ENCODE measurements around the gene CYSTM1. TPM values are rescaled to one million over a fixed set of nuclear protein-coding genes. Genes with fewer than 3 reads are reported as not detected.

Gene CYSTM1
- polyA plus RNA-seq, 1 experiment = 33.1 TPM

DNA sequence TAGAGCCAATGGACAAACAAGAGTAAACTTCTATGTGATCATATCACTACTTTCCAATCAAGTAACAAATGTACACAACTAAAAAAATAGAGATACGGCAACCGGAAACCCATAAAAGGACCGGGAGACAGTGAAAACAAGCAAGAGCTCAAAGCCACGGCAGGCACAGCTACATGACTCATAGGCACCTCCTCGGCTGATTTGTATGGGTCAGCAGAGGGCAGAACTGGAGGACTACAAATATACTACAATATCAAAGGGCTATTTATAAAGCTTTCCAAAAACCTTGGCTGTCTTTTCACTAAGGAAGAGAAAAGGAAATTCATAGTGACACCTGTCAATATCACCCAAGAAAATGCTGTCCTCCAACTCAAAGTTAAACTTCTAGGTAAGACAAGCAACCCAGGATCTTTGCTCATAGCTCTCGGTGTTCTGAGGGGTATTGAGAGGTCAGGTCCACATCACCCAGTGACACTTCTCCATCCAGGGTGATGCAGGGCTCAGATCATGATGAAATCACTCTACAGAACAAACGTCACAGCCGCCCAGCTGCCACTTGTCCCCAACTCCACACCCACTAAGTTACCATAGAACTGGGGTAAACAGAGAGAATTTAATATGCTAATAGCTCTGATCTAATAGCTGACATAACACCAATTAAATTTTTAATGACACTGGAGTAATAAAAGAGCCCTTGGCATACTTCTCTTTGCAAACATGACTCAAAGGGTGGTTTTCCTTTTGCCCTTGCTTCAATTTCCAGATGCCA is 86.6 kb downstream of the CYSTM1 start:
- peak; percentile 52 for DNase-seq (ENCODE audit: low read depth)
- peak; percentile 22; the same call in 1 of the 2 replicates for TF ChIP-seq CTCF (IDR thresholded peaks at IDR 0.05; ENCODE audit: insufficient read depth, low read depth, low read length)
- Histone ChIP-seq H3K27me3 (ENCODE audit: control insufficient read depth, insufficient read depth, low read length) (no peaks in the 10 kb centered on the region), H3K4me3 (ENCODE audit: low read depth, low read length) (no peak overlapping the region), H3K36me3 (ENCODE audit: control insufficient read depth, insufficient read depth, low read length) (0 out of 2 replicates have a peak, but pooled peaks cover 1% of the 10 kb centered on the region)
- ChIA-PET CTCF (interaction anchor here (0.9 to 3.2 kb wide), 9 partner anchors 17 to 112 kb away, joined by 3 to 17 read pairs (median 3); partner anchors contain the start of gene PFDN1), POLR2A (interaction anchor here (0.6 to 1.0 kb wide), 2 partner anchors 37 to 85 kb away, joined by 3 read pairs; partner anchors contain the start of gene HBEGF)

DNA sequence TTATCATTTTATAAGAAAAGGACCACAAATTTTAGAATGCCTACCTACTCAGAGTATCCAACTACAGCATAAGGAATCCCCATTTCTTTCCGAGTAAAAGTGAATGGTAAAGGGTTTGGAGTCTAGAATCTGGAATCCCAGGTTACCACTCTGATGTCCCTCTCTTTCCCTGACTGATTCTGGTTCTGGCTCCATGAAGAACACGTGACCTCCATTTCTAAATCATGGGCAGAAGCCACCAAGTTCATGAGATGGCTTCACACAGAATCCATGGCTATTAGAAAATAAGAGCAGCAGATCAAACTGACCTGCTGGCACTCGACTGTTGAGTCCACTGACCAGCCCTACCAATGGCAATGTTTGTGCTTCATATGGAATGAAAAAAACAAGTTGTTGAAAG is 87.2 kb downstream of the CYSTM1 start:
- ChIA-PET POLR2A (no interaction called here), CTCF (interaction anchor here (0.9 to 3.2 kb wide), 7 partner anchors 18 to 101 kb away, joined by 3 to 17 read pairs (median 3); partner anchors contain the start of gene PFDN1)
- Histone ChIP-seq H3K27me3 (ENCODE audit: control insufficient read depth, insufficient read depth, low read length) (no peaks in the 10 kb centered on the region), H3K4me3 (ENCODE audit: low read depth, low read length) (no peak overlapping the region), H3K36me3 (ENCODE audit: control insufficient read depth, insufficient read depth, low read length) (0 out of 2 replicates have a peak, but pooled peaks cover 1% of the 10 kb centered on the region)
- no peak for DNase-seq (ENCODE audit: low read depth)
- TF ChIP-seq CTCF (IDR thresholded peaks at IDR 0.05; ENCODE audit: insufficient read depth, low read depth, low read length) = no peak

DNA sequence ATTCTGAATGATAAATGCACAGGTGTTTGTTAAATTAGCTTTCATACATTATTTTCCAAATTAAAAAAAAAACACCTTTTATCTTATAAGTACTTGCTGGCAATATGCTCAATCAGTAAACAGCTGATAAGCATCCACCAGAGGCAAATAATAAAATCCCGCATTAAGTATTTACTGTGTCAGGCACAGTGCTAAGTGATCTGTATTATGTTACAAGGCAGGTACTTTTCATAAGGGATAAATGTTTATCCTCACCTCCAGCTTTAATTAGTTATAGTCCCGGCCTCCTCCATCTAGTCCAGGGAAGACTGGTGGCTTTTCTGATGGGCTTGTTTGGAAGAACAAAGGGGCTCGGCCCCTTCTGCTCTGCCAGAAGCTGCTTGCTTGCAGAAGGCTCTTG is 87.9 kb downstream of the CYSTM1 start:
- no peak for DNase-seq (ENCODE audit: low read depth)
- Histone ChIP-seq H3K27me3 (ENCODE audit: control insufficient read depth, insufficient read depth, low read length) (no peaks in the 10 kb centered on the region), H3K4me3 (ENCODE audit: low read depth, low read length) (no peak overlapping the region), H3K36me3 (ENCODE audit: control insufficient read depth, insufficient read depth, low read length) (0 out of 2 replicates have a peak, but pooled peaks cover 1% of the 10 kb centered on the region)
- ChIA-PET CTCF (interaction anchor here (0.9 to 1.6 kb wide), 2 partner anchors 21 to 93 kb away, joined by 3 to 4 read pairs; no protein-coding TSS in a partner anchor), POLR2A (no interaction called here)
- TF ChIP-seq CTCF (IDR thresholded peaks at IDR 0.05; ENCODE audit: insufficient read depth, low read depth, low read length) = no peak

DNA sequence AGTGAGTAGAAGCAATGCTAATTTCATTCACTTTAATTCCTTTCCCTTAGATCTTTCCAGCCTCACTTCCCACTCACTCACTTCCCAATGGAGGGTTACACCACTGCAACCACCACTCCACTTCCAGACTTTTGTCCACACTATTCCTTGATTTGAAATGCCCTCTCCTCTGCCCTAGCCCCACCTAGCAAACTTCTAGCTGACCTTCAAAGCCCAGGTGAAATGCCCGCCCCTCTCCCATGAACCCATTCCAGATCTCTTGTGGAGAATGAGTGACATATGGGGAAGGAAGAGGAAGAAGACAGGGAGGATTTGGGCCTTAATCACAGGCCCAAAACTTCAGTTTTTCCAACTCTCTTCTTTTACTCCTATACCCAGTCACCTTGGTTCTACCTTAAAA is 90.9 kb downstream of the CYSTM1 start:
- TF ChIP-seq CTCF (IDR thresholded peaks at IDR 0.05; ENCODE audit: insufficient read depth, low read depth, low read length) = no peak
- POLR2A ChIA-PET = no interaction called here
- no peak overlapping the region for H3K4me3 ChIP-seq (ENCODE audit: low read depth, low read length)

DNA sequence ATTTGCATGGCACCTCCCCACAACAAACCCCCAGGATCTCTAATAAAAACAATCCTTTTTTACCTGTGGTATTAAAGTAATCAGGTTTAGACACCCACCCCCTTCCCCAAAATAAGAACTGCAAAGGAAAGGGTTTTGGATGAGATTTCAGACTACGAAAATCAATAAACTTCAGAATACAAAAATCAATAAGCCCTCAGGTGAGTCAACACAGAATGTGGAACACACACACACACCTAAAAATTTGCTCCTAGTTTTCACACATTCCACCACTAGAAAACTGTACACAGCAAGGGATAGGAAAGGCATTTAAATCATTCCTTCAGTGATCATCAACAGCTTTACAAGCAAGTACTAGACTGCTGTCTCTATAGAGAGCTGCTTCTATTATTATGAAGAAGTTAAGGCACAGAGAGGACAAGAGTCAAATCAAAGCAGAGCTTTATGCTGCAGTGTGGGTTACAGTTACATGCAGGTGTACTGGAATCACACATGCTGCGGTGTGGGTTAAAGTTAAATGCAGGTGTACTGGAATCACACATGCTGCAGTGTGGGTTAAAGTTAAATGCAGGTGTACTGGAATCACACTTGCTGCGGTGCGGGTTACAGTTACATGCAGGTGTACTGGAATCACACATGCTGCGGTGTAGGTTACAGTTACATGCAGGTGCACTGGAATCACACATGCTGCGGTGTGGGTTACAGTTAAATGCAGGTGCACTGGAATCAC is 91.6 kb downstream of the CYSTM1 start:
- CTCF ChIA-PET = interaction anchor here (2.9 kb wide), 1 partner anchor 79 kb away, joined by 10 read pairs; the partner anchor contains the start of gene HBEGF
- TF ChIP-seq CTCF (IDR thresholded peaks at IDR 0.05; ENCODE audit: insufficient read depth, low read depth, low read length) = no peak
- DNase-seq (ENCODE audit: low read depth) = no peak

More for the DNA sequence above, 90.9 kb downstream of the CYSTM1 start:
- no peaks in the 10 kb centered on the region for H3K27me3 ChIP-seq (ENCODE audit: control insufficient read depth, insufficient read depth, low read length)
- no peaks in the 10 kb centered on the region for H3K36me3 ChIP-seq (ENCODE audit: control insufficient read depth, insufficient read depth, low read length)
- DNase-seq (ENCODE audit: low read depth) = no peak
- CTCF ChIA-PET = no interaction called here

More for the DNA sequence above, 91.6 kb downstream of the CYSTM1 start:
- POLR2A ChIA-PET = no interaction called here
- no peaks in the 10 kb centered on the region for H3K36me3 ChIP-seq (ENCODE audit: control insufficient read depth, insufficient read depth, low read length)
- no peaks in the 10 kb centered on the region for H3K27me3 ChIP-seq (ENCODE audit: control insufficient read depth, insufficient read depth, low read length)
- no peak overlapping the region for H3K4me3 ChIP-seq (ENCODE audit: low read depth, low read length)
